ENCODE results near the gene CYP2A6. TPM values are rescaled to one million over a fixed set of nuclear protein-coding genes. Genes with fewer than 3 reads are reported as not detected.

The CYP2A6 gene
- total and polyA plus RNA-seq, 4 donors, result 0.09 to 1,020 (median 59.6) TPM

- Histone ChIP-seq H3K9me3 (ENCODE audit: control insufficient read depth in 4 of 4, low read length in 3 of 4) (no peaks in the 10 kb centered on the region), H3K4me3 (ENCODE audit: low read depth in 1 of 3, low read length in 3 of 3) (no peak overlapping the region), H3K27ac (ENCODE audit: low read depth in 1 of 2, low read length in 2 of 2) (peak overlapping the region; percentile 48 to 82), H3K36me3 (ENCODE audit: control insufficient read depth in 4 of 4, insufficient read depth in 3 of 4, low read depth in 1 of 4, low read length in 3 of 4) (peaks cover 9 to 15% (median 13%) of the 10 kb centered on the region in 4 donors), H3K27me3 (ENCODE audit: control insufficient read depth in 4 of 4, insufficient read depth in 4 of 4, low read length in 3 of 4) (no peaks in the 10 kb centered on the region), H3K9ac (ENCODE audit: low read depth in 1 of 2, low read length in 2 of 2) (no peak overlapping the region), H3K4me1 (ENCODE audit: control insufficient read depth in 4 of 4, insufficient read depth in 4 of 4, low read length in 3 of 4) (peaks cover 34 to 74% (median 62%) of the 10 kb centered on the region in 4 donors)
- TF ChIP-seq FOXA1 (IDR thresholded peaks at IDR 0.05), result no peak
- TF ChIP-seq MAX (IDR thresholded peaks at IDR 0.05), result no peak
- TF ChIP-seq, protein P1, sequence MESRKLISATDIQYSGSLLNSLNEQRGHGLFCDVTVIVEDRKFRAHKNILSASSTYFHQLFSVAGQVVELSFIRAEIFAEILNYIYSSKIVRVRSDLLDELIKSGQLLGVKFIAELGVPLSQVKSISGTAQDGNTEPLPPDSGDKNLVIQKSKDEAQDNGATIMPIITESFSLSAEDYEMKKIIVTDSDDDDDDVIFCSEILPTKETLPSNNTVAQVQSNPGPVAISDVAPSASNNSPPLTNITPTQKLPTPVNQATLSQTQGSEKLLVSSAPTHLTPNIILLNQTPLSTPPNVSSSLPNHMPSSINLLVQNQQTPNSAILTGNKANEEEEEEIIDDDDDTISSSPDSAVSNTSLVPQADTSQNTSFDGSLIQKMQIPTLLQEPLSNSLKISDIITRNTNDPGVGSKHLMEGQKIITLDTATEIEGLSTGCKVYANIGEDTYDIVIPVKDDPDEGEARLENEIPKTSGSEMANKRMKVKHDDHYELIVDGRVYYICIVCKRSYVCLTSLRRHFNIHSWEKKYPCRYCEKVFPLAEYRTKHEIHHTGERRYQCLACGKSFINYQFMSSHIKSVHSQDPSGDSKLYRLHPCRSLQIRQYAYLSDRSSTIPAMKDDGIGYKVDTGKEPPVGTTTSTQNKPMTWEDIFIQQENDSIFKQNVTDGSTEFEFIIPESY (IDR thresholded peaks at IDR 0.05), result no peak
- TF ChIP-seq FOXA2 (IDR thresholded peaks at IDR 0.05), result peak; percentile 38
- TF ChIP-seq SP1 (IDR thresholded peaks at IDR 0.05), result no peak
- peak in 1 of 2 donors; percentile 24 for TF ChIP-seq RXRA (IDR thresholded peaks at IDR 0.05)
- TF ChIP-seq TAF1 (conservative IDR thresholded peaks at IDR 0.05), result no peak
- TF ChIP-seq NR2F2 (IDR thresholded peaks at IDR 0.05), result no peak
- peak in 1 of 2 donors; percentile 11 for TF ChIP-seq HNF4A (conservative IDR thresholded peaks at IDR 0.05)
- TF ChIP-seq JUND (IDR thresholded peaks at IDR 0.05), result no peak
- 53% methylated on average over 6 of the region's 6 CpGs for whole genome bisulfite sequencing
- no peak for DNase-seq (ENCODE audit: low spot score)
These were observed 46.1 kb downstream of the CYP2A6 start for GRCh38 chr19:40803857-40804782.

- no peak overlapping the region for H3K4me3 ChIP-seq (ENCODE audit: low read depth in 1 of 3, low read length in 3 of 3)
- H3K36me3 ChIP-seq (ENCODE audit: control insufficient read depth in 4 of 4, insufficient read depth in 3 of 4, low read depth in 1 of 4, low read length in 3 of 4), result peaks cover 5 to 12% (median 9%) of the 10 kb centered on the region in 4 donors
- no peaks in the 10 kb centered on the region for H3K27me3 ChIP-seq (ENCODE audit: control insufficient read depth in 4 of 4, insufficient read depth in 4 of 4, low read length in 3 of 4)
- no peak for TF ChIP-seq CTCF (IDR thresholded peaks at IDR 0.05; ENCODE audit: low read depth, low read length, missing input control)
- TF ChIP-seq RXRA (IDR thresholded peaks at IDR 0.05), result no peak
- TF ChIP-seq, protein P1 (IDR thresholded peaks at IDR 0.05), result no peak
- no peak for DNase-seq (ENCODE audit: low spot score)
- H3K27ac ChIP-seq (ENCODE audit: low read depth in 1 of 2, low read length in 2 of 2), result peak overlapping the region; percentile 48 to 82
- WGBS, result 58% methylated on average over 9 of the region's 9 CpGs
- H3K9ac ChIP-seq (ENCODE audit: low read depth in 1 of 2, low read length in 2 of 2), result no peak overlapping the region
- H3K9me3 ChIP-seq (ENCODE audit: control insufficient read depth in 4 of 4, low read length in 3 of 4), result no peaks in the 10 kb centered on the region
- peaks cover 34 to 74% (median 62%) of the 10 kb centered on the region in 4 donors for H3K4me1 ChIP-seq (ENCODE audit: control insufficient read depth in 4 of 4, insufficient read depth in 4 of 4, low read length in 3 of 4)
These were observed 46.9 kb downstream of the CYP2A6 start for GRCh38 chr19:40803170-40803856.
